Measurements from ENCODE around the gene ANKH. TPM values are rescaled to one million over a fixed set of nuclear protein-coding genes. Genes with fewer than 3 reads are reported as not detected.

ANKH gene
- total RNA-seq, 1 experiment from 2014 or later = 13.9 TPM

- CTCF ChIA-PET = no interaction called here
- TF ChIP-seq EZH2 (IDR thresholded peaks at IDR 0.05; ENCODE audit: borderline replicate concordance, low read depth, low read length, poor library complexity, severe bottlenecking) (no peak), CTCF (conservative IDR thresholded peaks at IDR 0.05; ENCODE audit: low read depth, low read length) (no peak)
- H3K4me3 ChIP-seq (ENCODE audit: low read depth, low read length, poor library complexity, severe bottlenecking) = no peak overlapping the region
- no peaks in the 10 kb centered on the region for H3K27me3 ChIP-seq (replicated peaks; ENCODE audit: insufficient read depth, low read depth, low read length, poor library complexity)
- BruUV-seq (replicated peaks) = no TSS peak
- intact Hi-C loops (cut with micrococcal nuclease; ENCODE audit: unreplicated experiment) = no loop called here
- no peaks in the 10 kb centered on the region for H3K9me3 ChIP-seq (ENCODE audit: low read depth, low read length, poor library complexity, severe bottlenecking)
- H3K4me1 ChIP-seq (ENCODE audit: insufficient read depth, low read length, poor library complexity, severe bottlenecking) = no peaks in the 10 kb centered on the region
- POLR2A ChIA-PET (ENCODE audit: low non-redundant PET) = no interaction called here
- DNase-seq (ENCODE audit: low spot score) = no peak
- H3K36me3 ChIP-seq (ENCODE audit: insufficient read depth, low read length, poor library complexity, severe bottlenecking) = no peaks in the 10 kb centered on the region
- no peak overlapping the region for H3K27ac ChIP-seq (ENCODE audit: low read depth, low read length, poor library complexity, severe bottlenecking)
Measured at GRCh38 chr5:14742498-14742897, 129.1 kb downstream of the ANKH start.

GRCh38 chr5:14741801-14742440 is 129.7 kb downstream of the ANKH start:
- H3K4me1 ChIP-seq (ENCODE audit: insufficient read depth, low read length, poor library complexity, severe bottlenecking) = no peaks in the 10 kb centered on the region
- H3K27ac ChIP-seq (ENCODE audit: low read depth, low read length, poor library complexity, severe bottlenecking) = no peak overlapping the region
- no peaks in the 10 kb centered on the region for H3K27me3 ChIP-seq (replicated peaks; ENCODE audit: insufficient read depth, low read depth, low read length, poor library complexity)
- no peak overlapping the region for H3K4me3 ChIP-seq (ENCODE audit: low read depth, low read length, poor library complexity, severe bottlenecking)
- no peaks in the 10 kb centered on the region for H3K9me3 ChIP-seq (ENCODE audit: low read depth, low read length, poor library complexity, severe bottlenecking)
- no peak for DNase-seq (ENCODE audit: low spot score)
- CTCF ChIA-PET = no interaction called here
- TF ChIP-seq EZH2 (IDR thresholded peaks at IDR 0.05; ENCODE audit: borderline replicate concordance, low read depth, low read length, poor library complexity, severe bottlenecking) = no peak
- TF ChIP-seq CTCF (conservative IDR thresholded peaks at IDR 0.05; ENCODE audit: low read depth, low read length) = no peak
- BruUV-seq (replicated peaks) = no TSS peak
- H3K36me3 ChIP-seq (ENCODE audit: insufficient read depth, low read length, poor library complexity, severe bottlenecking) = no peaks in the 10 kb centered on the region
- POLR2A ChIA-PET (ENCODE audit: low non-redundant PET) = no interaction called here
- intact Hi-C loops (cut with micrococcal nuclease; ENCODE audit: unreplicated experiment) = no loop called here

- Histone ChIP-seq H3K36me3 (ENCODE audit: insufficient read depth, low read length, poor library complexity, severe bottlenecking) (no peaks in the 10 kb centered on the region), H3K27me3 (replicated peaks; ENCODE audit: insufficient read depth, low read depth, low read length, poor library complexity) (no peaks in the 10 kb centered on the region), H3K4me3 (ENCODE audit: low read depth, low read length, poor library complexity, severe bottlenecking) (no peak overlapping the region), H3K9me3 (ENCODE audit: low read depth, low read length, poor library complexity, severe bottlenecking) (no peaks in the 10 kb centered on the region), H3K4me1 (ENCODE audit: insufficient read depth, low read length, poor library complexity, severe bottlenecking) (no peaks in the 10 kb centered on the region), H3K27ac (ENCODE audit: low read depth, low read length, poor library complexity, severe bottlenecking) (no peak overlapping the region)
- TF ChIP-seq EZH2 (IDR thresholded peaks at IDR 0.05; ENCODE audit: borderline replicate concordance, low read depth, low read length, poor library complexity, severe bottlenecking) = no peak
- no peak for DNase-seq (ENCODE audit: low spot score)
- intact Hi-C loops (cut with micrococcal nuclease; ENCODE audit: unreplicated experiment) = no loop called here
- ChIA-PET POLR2A (ENCODE audit: low non-redundant PET) (no interaction called here), CTCF (no interaction called here)
- no TSS peak for BruUV-seq (replicated peaks)
Measured at GRCh38 chr5:14741131-14741530, 130.4 kb downstream of the ANKH start.

GRCh38 chr5:14739981-14740380 is 131.6 kb downstream of the ANKH start:
- no peak for DNase-seq (ENCODE audit: low spot score)
- POLR2A ChIA-PET (ENCODE audit: low non-redundant PET) = no interaction called here
- TF ChIP-seq CTCF (conservative IDR thresholded peaks at IDR 0.05; ENCODE audit: low read depth, low read length) = no peak
- TF ChIP-seq EZH2 (IDR thresholded peaks at IDR 0.05; ENCODE audit: borderline replicate concordance, low read depth, low read length, poor library complexity, severe bottlenecking) = no peak
- H3K27me3 ChIP-seq (replicated peaks; ENCODE audit: insufficient read depth, low read depth, low read length, poor library complexity) = no peaks in the 10 kb centered on the region
- intact Hi-C loops (cut with micrococcal nuclease; ENCODE audit: unreplicated experiment) = no loop called here
- BruUV-seq (replicated peaks) = no TSS peak
- CTCF ChIA-PET = no interaction called here
- H3K4me3 ChIP-seq (ENCODE audit: low read depth, low read length, poor library complexity, severe bottlenecking) = no peak overlapping the region
- H3K4me1 ChIP-seq (ENCODE audit: insufficient read depth, low read length, poor library complexity, severe bottlenecking) = no peaks in the 10 kb centered on the region
- H3K36me3 ChIP-seq (ENCODE audit: insufficient read depth, low read length, poor library complexity, severe bottlenecking) = no peaks in the 10 kb centered on the region
- no peaks in the 10 kb centered on the region for H3K9me3 ChIP-seq (ENCODE audit: low read depth, low read length, poor library complexity, severe bottlenecking)
- H3K27ac ChIP-seq (ENCODE audit: low read depth, low read length, poor library complexity, severe bottlenecking) = no peak overlapping the region
